A549 treated with DMSO at 1 μM for 4 hours (cell line): Measurements from ENCODE around the gene SUPT20H. TPM values are rescaled to one million over a fixed set of nuclear protein-coding genes. Genes with fewer than 3 reads are reported as not detected.

Source experiments
- total RNA-seq: library from RNA; stranded (reverse); fragments of 200-300 nt; extraction: Qiagen RNA extraction; gene quantifications from 5 replicates; pipeline ENCODE4 v1.2.3, GENCODE V29; 2022; ENCODE audit warnings: low read depth

SUPT20H gene
- total RNA-seq = 21.0 to 29.0 TPM (median 24.9 TPM) in 5 replicates

GRCh38 chr13:37058910-37059847 is at the start of gene SUPT20H:
Gene SUPT20H (minus strand): TSS chr13:37059688. CDS start chr13:37051490, 8,198 bp downstream.

GRCh38 chr13:37105251-37105714 is 45.8 kb upstream of the SUPT20H start, which contains the start of gene CSNK1A1L:
Gene CSNK1A1L (minus strand): TSS chr13:37105664. CDS start chr13:37105256, 408 bp downstream.

GRCh38 chr13:36999054-36999714 is 60.3 kb downstream of the SUPT20H start, which contains the start of gene ALG5:
Gene ALG5 (minus strand): TSS chr13:36999340. CDS start chr13:36999300, 40 bp downstream.

Other genes starting within 250 kb of the SUPT20H start
- 0.87 to 1.2 TPM (median 1.1 TPM) in 5 replicates for gene RFXAP, start 240.5 kb downstream of the SUPT20H start, total RNA-seq
- gene SMAD9, start 139.4 kb downstream of the SUPT20H start, total RNA-seq = 0.04 to 0.20 TPM (median 0.07 TPM) in 5 replicates
- 35.6 to 41.9 TPM (median 39.2 TPM) in 5 replicates for gene ALG5, start 60.3 kb downstream of the SUPT20H start, total RNA-seq
- 32.1 to 41.2 TPM (median 33.7 TPM) in 5 replicates for gene EXOSC8, start 58.9 kb downstream of the SUPT20H start, total RNA-seq
- gene CSNK1A1L, start 46.0 kb upstream of the SUPT20H start, total RNA-seq = not detected in 5 replicates